Activated T-helper 1 cell treated with anti-CD3 and anti-CD28 coated beads, Interleukin-2, amount 50 U/mL, for 16 hours (primary cell): ENCODE data around the gene CLIC5.

Experiments
- DNase-seq, 2 donors: peaks; one replicate each; pipeline ENCODE4 v3.0.0-alpha.2; 2020; ENCODE audit warnings: low read depth in 1 of 2, low spot score in 1 of 2

Gene CLIC5

DNA sequence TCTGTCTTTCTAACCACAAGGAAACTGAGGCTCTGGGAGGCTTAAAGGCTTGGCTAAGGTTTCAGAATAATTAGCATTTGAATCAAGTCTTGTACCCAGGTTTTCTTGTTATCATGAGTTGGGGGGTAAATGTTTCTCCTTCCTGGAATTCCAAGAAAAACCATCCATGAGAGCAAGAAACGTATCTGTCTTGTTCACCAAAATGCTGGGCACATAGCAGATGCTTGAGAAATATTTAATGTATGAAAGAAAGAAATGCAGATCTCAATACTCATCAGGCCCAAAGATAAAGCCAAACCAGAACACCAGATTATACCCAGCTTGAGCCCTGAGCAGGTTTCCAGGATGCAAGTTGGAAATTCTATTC is 164.6 kb downstream of the CLIC5 start:
- DNase-seq = no peak

DNA sequence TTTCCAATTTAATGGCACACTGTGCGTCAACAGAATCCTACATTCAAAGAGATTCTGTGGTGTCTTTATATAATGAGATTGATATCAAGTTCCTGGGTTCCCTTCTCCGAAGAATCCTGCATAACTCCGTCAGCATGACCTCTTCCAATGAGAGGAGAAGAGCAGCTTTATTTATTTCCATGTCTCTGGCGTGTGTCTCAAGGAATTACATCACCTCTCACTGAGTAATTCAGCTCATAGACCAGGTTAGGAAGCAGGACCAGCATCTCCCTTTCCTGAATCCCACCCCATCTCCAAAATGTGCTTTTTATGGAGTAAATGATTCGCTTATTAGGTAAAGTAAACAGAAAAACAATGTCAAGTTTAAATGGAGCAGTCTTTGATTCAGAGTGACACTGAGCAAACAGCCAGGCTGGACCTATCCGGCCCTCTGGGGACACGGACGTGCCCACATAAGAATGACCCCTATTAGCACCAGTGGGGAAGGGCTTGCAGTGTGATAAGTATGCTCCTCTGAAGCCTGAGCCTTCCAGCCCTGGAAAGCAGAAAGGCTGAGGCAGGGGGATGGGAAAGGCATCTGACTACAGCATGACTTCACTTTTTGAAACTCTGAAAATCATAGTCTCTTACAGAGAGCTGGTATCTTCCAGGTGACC is 165.2 kb downstream of the CLIC5 start:
- no peak for DNase-seq

DNA sequence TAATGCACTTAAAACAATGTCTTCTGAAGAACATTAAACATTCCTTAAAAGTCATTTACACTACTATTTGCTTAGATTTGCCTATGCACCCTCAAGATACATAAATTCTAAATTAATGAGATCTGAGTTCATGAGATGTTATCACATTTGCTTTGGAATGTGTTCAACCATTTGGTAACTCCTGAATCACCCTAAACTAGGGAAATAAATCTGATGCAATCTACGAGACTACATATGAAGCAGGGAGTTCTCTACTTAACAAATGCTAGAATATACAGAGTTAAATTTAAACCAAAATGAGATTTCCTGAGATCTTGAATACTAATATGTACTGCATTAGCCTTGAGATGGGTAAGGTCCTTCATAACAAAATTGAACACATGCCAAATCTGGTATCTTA is 170.1 kb downstream of the CLIC5 start:
- DNase-seq = no peak

DNA sequence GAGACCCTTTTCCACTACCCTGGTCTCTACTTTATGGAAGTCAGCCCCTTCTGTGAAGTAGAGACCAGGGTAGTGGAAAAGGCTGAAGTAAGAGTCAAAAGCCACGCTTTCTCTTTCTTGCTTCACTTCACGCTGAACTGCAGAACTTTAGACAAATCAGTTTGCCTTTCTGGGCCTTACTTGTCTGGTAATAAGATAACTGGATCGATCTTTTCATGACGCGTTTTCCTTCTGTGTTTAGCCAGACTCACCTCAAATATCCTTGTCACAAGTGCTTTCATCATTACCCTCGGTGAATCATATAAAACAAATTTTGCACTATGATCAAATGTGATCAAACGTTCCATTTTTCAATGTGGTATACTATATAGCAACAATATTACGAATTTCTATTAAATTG is 170.7 kb downstream of the CLIC5 start:
- no peak for DNase-seq

DNA sequence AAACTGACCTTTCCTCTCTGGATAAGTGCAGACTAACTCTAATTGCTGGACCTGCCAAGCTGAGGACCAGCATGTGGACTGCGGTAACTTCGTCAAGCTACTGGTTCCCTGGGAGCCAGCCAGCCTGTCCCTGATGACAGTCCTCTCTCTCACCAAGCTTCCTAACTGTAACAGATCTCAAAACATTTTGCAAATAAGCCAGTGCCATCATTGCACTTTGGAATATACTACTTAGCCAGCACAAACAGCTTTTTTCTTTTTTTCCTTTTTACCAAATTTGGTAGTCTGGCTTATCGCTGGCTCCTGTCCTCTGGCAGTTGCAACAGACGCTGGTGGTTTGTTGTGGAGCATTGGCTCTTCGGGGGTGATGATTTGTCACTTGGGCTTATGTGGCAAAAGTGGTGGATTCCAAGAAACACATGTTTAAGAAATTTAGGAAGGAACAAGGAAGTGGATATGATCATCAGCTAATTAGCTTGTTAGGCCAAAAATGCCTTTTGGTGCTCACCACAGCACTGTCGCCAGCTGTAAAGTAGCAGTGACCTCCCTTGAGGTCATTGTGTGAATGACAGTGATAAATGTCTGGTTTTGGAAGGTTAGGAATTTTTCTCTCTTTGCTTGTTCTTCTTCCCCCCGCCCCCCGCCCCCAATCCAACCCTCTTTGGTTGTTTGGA is 171.7 kb downstream of the CLIC5 start:
- DNase-seq = no peak

DNA sequence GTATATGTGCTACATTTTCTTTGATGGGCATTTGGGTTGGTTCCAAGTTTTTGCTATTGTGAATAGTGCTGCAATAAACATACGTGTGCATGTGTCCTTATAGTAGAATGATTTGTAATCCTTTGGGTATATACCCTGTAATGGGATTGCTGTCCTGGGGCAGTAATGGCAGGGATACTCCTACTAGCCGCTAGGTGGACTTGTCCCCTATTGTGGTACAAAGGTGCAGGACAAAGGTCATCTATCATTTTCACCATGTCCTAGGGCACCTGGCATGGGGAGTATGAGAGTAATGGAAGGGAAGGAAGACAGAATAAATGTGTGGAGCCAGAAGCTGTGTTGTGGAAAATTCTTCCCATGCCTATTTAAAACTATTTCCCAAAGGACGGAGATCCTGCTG is 174.6 kb downstream of the CLIC5 start:
- no peak for DNase-seq

DNA sequence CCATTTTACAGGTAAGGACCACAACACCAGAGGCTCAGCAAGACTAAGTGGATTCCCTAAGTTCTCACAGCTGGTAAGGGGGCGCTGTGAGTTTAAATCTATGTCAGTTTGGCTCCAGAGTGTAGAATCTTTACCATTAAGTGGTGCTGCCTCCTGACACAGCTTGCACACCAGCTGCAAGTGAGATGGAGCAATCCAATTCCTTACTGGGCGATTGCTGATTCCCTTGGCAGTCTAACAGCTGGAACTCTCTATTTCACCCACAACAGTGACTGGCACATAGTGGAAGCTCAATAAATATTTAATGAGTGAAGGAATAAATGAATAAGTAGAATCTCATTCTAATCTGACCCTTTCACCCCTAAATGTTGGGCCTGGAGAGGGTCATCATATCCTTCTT is 176.7 kb downstream of the CLIC5 start:
- no peak for DNase-seq

DNA sequence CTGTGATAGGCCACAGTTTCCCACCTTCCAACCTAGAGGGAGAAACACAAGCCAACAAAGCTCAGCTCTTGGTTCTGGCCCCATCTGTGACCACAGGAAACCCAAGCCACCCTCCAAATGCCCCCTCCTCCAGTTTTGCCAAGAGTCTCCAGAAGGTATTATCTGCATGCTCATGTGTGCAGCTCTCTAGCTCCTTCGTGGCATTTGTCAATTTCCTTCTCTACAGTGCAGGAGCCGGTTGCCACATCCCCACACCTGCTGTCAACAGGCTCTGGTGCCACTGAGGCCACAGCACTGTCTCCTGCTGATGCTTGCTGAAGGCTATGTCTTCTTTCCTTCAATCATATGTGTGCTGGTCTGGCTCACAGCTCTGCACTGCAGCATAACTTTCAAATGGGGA is 177.2 kb downstream of the CLIC5 start:
- no peak for DNase-seq

DNA sequence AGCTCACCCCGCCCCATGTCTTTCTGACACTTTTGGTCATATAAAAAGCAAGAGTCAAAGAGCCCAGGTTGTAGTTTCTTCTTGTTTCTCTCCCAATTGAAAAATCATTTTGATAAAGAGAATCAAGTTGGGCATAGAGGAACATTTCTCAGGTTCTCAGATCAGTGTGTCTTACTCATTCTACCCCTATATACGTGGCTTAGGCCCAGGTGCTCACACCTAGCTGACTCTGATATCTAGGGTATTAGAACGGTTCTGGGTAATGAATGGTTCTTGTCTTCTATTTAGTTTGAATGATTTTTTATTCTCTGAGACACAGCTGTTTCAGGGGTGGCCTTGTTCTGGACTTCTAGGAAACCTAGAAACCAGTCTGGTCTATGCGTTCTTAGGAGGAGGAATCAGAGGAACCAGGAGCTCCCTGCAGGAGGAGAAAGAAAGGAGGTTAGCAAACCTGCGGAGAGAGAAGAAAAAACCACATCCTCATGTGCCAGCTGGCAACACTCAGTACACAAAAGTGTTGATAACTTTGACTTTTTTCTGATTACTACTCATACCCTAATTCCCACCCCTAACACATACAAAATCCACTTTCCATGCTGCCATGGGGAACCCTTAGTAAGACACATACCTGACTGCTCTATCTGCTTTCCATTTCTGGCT is 178.0 kb downstream of the CLIC5 start:
- no peak for DNase-seq

DNA sequence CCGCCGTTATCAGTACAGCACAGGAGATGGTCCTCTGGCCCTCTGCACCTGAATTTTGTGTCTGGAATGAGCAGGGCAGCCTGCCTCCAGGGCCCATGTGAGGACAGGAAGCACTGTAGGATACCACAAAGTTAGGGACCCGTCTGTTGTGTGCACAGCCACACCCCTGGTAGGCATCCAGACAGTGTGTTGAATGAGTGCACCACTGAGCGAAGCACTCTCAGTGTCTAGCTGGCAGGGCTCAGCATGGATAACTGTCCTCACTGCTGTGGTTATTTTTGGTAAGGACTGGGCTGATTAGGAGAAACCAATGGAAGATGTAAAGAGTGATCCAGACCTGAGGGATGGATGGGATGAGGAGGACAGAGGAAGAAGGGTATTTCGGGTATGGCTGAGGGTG is 178.7 kb downstream of the CLIC5 start:
- DNase-seq = no peak

DNA sequence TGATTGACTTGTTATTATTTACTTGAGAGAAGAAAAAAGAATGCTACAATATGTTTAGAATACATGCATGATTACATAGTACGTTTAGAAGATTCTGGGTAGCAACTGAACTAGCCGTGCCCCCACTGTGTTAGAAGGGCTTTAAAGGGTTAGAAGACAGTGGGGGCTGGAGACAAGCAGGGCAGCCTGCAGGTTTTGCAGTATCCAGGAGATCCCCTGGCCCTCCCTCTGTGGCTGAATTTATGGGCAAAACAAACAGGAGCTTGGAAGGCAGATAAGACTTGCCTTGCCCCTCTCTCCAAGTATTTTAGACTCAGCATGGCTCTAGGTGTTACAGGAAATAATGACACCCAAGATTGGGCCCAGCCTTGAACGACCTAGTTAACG is 179.2 kb downstream of the CLIC5 start:
- no peak for DNase-seq

DNA sequence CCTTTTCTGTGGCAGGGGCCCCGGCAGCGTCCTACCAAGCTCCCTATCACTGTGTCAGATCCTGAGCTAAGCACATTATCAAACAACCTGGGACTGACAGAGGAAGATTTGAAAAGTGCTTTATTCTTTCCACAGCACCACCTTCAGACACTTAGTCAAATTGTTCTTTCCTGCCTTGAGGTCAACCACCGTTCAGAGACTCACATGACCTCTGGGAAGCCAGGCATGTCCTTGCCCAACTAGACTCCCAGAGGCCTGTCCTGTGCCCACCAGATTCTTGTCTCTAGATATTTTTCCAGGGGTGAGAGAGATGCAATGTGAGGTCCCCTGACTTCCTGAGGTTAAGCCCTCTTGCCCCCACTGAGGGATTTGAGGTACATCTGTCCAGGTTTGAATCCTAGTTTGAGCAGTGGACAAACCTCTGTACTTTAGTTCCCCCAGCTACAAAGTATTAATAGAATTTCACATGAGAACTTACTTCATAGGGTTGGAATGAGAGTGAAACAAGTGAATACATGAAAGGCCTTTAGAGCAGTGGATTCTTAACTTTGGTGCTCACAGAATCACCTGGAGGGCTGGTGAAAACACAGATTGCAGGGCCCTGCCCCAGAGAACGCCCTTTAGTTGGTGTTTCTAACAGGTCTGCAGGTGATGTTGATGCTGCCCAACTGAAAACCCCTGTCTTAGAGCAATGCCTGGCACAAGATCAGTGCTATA is 179.8 kb downstream of the CLIC5 start:
- DNase-seq = no peak

DNA sequence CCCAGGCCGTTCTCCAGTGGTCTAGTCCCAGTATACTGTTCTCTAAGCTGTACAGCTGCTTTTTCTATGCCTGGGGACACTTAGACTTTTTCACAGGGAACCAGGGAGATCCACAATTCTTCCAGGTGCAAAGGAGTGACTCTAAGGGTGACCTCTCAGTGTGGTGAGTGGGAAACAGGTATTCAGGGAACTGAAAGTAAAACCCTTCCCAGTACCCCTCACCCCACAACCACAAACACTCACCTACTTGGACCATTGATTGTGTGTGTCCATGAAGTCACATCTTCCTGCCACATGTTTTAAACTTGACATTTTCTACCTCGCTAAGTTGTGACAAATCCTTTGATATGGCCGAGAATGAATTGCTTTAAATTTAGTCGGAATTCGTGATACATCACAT is 183.6 kb downstream of the CLIC5 start:
- DNase-seq = no peak
